ENCODE results near the gene ARHGAP8.

The ARHGAP8 gene

DNA sequence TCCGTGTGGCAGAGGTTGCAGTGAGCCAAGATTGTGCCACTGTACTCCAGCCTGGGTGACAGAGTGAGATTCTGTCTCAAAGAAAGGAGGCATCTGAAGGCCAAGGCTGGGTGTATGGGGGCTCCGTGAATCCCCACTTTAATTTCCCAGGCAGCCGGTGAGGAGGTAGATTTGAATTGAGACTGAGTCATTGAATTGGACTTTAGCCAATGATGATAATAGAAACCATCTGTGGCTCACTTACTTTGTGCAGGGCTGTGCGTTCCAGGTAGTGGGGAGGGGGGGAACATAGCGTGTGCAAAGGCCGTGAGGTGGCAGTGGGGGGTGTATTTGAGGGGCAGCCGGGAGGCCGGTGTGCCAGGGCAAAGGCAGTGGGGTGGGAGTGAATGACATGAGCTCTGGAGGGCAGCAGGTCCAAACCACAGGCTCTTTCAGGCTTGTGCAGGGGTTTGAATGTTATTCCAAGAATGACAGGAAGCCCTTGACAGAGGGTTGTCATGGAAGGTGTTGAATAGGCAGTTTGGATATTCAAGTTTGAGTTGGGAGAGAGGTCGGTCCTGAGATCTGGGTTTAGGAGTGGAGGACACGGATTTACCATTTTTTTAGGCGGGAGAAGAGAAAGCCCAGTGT lies 6.1 kb downstream of the ARHGAP8 start:
- peak; percentile 79 for DNase-seq (ENCODE audit: low read depth)
- no peak overlapping the region for H3K4me3 ChIP-seq (ENCODE audit: low read length)
- TF ChIP-seq, protein P1, sequence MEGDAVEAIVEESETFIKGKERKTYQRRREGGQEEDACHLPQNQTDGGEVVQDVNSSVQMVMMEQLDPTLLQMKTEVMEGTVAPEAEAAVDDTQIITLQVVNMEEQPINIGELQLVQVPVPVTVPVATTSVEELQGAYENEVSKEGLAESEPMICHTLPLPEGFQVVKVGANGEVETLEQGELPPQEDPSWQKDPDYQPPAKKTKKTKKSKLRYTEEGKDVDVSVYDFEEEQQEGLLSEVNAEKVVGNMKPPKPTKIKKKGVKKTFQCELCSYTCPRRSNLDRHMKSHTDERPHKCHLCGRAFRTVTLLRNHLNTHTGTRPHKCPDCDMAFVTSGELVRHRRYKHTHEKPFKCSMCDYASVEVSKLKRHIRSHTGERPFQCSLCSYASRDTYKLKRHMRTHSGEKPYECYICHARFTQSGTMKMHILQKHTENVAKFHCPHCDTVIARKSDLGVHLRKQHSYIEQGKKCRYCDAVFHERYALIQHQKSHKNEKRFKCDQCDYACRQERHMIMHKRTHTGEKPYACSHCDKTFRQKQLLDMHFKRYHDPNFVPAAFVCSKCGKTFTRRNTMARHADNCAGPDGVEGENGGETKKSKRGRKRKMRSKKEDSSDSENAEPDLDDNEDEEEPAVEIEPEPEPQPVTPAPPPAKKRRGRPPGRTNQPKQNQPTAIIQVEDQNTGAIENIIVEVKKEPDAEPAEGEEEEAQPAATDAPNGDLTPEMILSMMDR (IDR thresholded peaks at IDR 0.05; ENCODE audit: insufficient read depth, low read depth, low read length, missing control alignments) = no peak

DNA sequence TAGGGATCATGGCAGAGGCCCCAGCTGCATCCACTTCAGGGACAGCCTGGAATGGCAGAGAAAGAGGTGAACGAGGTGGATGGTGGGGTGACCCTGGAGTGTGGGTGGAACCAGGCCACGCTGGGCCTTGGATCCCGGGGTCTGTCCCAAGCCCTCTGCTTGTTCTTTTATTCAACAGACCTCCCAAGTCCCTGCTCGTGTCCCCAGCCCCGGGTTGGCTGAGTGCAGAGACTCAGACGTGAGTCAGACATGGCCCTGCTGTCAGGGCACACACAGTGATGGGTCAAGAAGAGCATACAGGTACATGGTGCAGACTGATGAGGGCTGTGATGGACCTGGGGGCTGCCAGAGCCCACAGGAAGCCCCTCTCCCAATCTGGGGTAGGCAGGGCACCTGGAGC lies 6.6 kb downstream of the ARHGAP8 start:
- no peak overlapping the region for H3K4me3 ChIP-seq (ENCODE audit: low read length)
- TF ChIP-seq, protein P1 (IDR thresholded peaks at IDR 0.05; ENCODE audit: insufficient read depth, low read depth, low read length, missing control alignments) = no peak
- no peak for DNase-seq (ENCODE audit: low read depth)

DNA sequence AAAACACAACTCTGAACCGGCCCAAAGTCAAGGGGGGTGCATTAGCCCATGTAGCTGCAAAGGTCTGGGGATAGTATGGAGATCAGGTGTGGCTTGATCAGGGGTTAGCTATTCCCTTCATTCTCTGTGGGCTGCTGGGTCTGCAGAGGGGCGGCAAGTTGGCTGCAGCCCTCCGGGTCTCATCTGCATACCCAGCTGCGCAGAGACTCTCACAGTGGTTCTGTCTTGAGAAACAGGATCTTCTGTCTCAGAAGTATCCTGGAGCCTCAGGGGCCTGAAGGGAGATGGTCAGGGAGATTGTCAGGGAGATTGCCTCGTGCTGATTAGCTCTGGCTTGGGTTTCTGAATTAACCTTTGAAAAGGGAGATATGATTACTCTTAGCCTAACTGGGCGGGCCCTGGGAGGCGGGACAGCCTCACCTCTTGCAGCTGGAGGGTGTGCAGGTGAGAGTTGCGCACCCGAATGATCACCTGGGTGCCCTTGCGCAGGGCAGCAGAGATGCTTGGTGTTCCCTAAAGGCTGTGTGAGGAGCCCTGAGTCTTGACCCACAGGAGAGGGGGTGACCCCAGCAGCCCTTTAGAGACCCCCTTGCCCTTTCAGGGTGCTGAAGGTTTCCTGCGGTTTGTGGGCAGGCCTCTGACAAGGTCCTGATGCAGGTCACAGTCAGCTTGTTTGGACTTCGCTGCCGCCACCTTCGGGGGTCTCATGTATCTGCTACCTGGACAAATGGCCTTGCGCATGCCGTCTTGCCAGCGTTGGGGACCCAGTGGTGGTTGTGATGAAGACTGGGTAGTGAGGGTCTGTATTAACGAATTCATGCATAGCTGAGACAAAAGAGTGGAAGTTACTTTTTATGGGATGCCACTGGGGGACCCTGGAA lies 7.3 kb downstream of the ARHGAP8 start:
- no peak for DNase-seq (ENCODE audit: low read depth)
- TF ChIP-seq, protein P1 (IDR thresholded peaks at IDR 0.05; ENCODE audit: insufficient read depth, low read depth, low read length, missing control alignments) = no peak
- no peak overlapping the region for H3K4me3 ChIP-seq (ENCODE audit: low read length)

DNA sequence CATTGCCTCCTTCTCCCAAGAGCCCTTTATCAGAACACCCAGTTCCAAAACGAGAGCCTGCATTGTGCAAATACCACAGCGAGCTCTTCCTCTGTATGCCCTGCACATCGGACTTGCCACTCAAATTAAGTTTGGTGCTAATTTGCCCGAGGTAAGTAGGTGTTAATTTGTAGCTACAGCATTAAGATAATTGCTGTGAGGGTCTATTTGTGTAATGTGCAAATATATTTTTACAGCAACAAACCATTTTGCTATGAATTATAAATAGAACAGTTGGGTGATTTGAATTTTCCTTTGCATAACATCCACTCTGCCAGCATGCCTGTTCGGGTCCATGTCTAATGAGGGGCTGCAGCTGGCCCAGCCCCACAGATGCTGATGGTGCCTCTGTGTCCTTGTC lies 8.1 kb downstream of the ARHGAP8 start:
- no peak overlapping the region for H3K4me3 ChIP-seq (ENCODE audit: low read length)
- TF ChIP-seq, protein P1 (IDR thresholded peaks at IDR 0.05; ENCODE audit: insufficient read depth, low read depth, low read length, missing control alignments) = no peak
- no peak for DNase-seq (ENCODE audit: low read depth)

DNA sequence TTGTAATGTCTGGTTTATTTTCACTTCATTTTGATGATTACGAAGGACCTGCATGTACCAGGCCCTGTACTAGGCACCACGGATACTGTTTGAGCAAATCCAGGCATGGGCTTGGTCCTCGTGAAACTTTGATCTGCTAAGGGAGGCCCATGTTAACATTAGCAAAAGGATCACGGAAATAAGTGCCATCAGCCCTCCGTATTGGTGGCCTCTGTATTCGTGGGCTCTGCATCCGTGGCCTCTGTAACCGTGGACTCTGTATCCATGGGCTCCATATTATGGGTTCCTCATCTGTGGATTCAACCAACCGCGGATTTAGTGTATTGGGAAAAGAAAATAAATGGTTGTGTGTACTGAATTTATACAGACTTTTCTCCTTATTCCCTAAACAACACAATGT lies 8.7 kb downstream of the ARHGAP8 start:
- DNase-seq (ENCODE audit: low read depth) = no peak

DNA sequence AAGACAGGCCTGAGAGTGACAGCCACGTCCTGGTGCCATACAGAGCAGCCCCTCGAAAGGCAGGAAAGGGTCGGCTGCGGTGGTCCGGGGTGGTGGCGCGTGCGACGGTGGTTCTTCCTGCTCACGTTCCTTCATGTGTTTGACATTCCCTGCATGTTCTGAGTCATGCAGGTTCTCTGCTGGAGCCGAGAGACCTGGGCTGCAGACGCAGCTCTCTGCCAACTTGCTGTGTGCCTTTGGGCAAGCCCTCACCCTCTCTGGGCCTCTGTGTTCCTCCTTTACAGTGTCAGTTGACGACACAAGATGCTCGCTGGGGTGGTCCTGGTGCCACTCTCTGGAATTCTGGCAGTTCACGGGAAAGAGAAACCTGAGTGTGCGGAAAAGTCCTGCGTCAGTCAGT lies 12.0 kb downstream of the ARHGAP8 start:
- TF ChIP-seq, protein P1 (IDR thresholded peaks at IDR 0.05; ENCODE audit: insufficient read depth, low read depth, low read length, missing control alignments) = no peak
- H3K4me3 ChIP-seq (ENCODE audit: low read length) = no peak overlapping the region
- DNase-seq (ENCODE audit: low read depth) = no peak

More for the DNA sequence above, 8.7 kb downstream of the ARHGAP8 start:
- TF ChIP-seq, protein P1 (IDR thresholded peaks at IDR 0.05; ENCODE audit: insufficient read depth, low read depth, low read length, missing control alignments) = no peak
- no peak overlapping the region for H3K4me3 ChIP-seq (ENCODE audit: low read length)
